Camera-type eye (tissue), 1 donor: ENCODE results near the gene FRMD4A. TPM values are rescaled to one million over a fixed set of nuclear protein-coding genes. Genes with fewer than 3 reads are reported as not detected.

Experiments used
- total RNA-seq: library from RNA; depleted of rRNA; stranded (reverse); fragments of >200 nt; gene quantifications from one replicate; pipeline ENCODE4 v1.2.3, GENCODE V29; 2014

The FRMD4A gene
- 103 TPM for total RNA-seq

GRCh38 chr10:14330388-14331061 is at the start of gene FRMD4A:
Gene FRMD4A, minus strand, starts transcription at chr10:14330924.

